ENCODE results near the gene POMT1. TPM values are rescaled to one million over a fixed set of nuclear protein-coding genes. Genes with fewer than 3 reads are reported as not detected.

POMT1 gene
- total RNA-seq, 2 experiments from 2014 or later = 4.7 to 27.1 TPM

DNA sequence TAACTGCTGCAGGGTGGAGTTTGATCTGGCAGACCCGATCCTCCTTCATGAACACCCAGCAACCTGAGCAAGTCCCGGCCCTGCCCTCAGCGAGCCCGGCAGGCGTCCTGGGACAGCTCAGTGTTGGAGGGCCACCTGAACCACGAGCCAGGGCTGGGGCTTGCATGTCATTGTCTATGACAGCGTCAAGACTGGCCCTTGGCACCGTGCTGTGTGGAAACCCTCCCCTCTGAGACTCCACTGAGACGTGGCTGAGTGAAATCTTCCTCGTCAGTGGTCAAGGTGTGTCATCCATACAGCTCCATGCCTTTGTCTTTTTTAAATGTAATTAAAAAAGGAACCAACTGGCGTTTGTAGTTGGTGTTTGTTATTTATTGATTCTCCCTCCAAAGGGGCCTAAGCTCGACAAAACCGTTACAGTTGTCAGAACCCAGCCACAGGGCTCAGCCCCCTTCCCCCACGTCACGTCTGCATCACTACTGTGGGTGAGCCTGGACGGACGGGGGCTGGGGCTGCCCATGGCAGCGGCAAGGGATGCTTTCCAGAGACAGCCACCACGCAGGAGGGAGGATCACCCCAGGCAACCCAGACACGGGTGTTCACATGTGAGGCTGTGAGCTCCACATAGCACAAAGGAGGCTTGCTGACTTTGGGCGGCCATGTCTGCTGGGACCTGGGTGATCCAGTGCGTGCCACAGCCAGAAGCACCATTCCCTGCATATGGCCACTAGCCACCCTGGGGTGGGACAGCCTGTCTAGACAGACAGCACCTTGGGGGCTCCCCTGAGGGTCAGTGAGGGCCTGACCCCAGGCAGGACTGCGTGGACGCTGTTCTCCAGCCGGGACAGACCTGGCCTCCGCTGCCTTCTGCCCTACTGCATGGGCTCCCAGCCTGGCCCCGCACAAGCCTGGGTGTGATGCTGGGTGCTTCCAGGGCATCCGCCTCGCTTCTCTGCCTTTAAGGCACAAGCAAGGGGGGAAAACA lies 21.0 kb downstream of the POMT1 start:
- Histone ChIP-seq H3K36me3 (ENCODE audit: insufficient read depth, low read length) (peaks cover 91% of the 10 kb centered on the region), H4K20me1 (ENCODE audit: insufficient read depth, low read length) (no peaks in the 10 kb centered on the region), H3K9me2 (ENCODE audit: insufficient read depth, low read length) (no peaks in the 10 kb centered on the region), H3K27ac (ENCODE audit: low read depth, low read length, poor library complexity, severe bottlenecking) (no peak overlapping the region), H3K4me1 (ENCODE audit: insufficient read depth, low read length, poor library complexity, severe bottlenecking) (no peaks in the 10 kb centered on the region), H3K79me2 (ENCODE audit: insufficient read depth, low read depth, low read length) (no peaks in the 10 kb centered on the region), H3K9me3 (ENCODE audit: low read length) (no peaks in the 10 kb centered on the region), H3K4me3 (ENCODE audit: low read depth, low read length, poor library complexity, severe bottlenecking) (no peak overlapping the region), H2AFZ (ENCODE audit: low read length) (no peak overlapping the region), H3K4me2 (ENCODE audit: low read length) (no peak overlapping the region)
- POLR2A ChIA-PET = no interaction called here
- CTCF ChIA-PET (ENCODE audit: unreplicated experiment) = no interaction called here
- intact Hi-C loops (cut with micrococcal nuclease; ENCODE audit: unreplicated experiment) = no loop called here
- no TSS peak for BruUV-seq (replicated peaks)
- TF ChIP-seq, protein P1, sequence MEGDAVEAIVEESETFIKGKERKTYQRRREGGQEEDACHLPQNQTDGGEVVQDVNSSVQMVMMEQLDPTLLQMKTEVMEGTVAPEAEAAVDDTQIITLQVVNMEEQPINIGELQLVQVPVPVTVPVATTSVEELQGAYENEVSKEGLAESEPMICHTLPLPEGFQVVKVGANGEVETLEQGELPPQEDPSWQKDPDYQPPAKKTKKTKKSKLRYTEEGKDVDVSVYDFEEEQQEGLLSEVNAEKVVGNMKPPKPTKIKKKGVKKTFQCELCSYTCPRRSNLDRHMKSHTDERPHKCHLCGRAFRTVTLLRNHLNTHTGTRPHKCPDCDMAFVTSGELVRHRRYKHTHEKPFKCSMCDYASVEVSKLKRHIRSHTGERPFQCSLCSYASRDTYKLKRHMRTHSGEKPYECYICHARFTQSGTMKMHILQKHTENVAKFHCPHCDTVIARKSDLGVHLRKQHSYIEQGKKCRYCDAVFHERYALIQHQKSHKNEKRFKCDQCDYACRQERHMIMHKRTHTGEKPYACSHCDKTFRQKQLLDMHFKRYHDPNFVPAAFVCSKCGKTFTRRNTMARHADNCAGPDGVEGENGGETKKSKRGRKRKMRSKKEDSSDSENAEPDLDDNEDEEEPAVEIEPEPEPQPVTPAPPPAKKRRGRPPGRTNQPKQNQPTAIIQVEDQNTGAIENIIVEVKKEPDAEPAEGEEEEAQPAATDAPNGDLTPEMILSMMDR (conservative IDR thresholded peaks at IDR 0.05; ENCODE audit: low read length) = no peak
- TF ChIP-seq EZH2phosphoT487 (IDR thresholded peaks at IDR 0.05; ENCODE audit: borderline replicate concordance, low read depth, low read length) = no peak
- no peak for DNase-seq (ENCODE audit: low spot score)

DNA sequence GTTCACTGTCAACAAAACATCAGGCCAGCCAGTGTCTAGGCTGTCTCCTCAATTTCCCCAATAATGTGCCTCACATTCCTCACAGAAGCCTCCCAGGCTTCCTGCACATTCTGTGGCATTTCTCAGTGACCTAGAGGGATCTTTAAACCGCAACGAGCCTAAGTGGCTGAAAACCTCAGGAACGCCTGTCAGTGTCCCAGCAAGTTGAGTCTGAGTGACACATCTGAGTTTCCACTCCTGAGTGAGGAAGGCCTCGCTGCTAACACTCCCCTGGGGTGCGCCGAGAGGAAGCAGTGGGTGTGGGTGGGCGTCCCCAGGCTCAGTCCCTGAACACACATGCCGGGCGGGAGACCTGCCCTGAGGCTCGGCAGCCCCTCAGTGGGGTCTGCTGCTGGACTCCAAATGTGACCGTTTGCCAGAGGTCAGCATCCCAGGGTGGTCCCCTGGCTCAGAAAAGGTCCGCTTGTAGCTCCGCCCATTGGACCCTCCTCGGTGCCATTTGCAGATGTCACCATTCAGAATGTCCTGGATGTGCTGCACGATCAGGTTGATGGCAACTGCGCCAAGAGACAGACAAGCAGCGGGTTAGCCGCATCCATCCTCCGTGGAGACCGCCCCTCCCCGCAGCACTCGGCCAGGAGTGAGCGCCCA lies 22.1 kb downstream of the POMT1 start:
- intact Hi-C loops (cut with micrococcal nuclease; ENCODE audit: unreplicated experiment) = no loop called here
- Histone ChIP-seq H3K9me3 (ENCODE audit: low read length) (no peaks in the 10 kb centered on the region), H4K20me1 (ENCODE audit: insufficient read depth, low read length) (no peaks in the 10 kb centered on the region), H3K4me2 (ENCODE audit: low read length) (no peak overlapping the region), H3K4me1 (ENCODE audit: insufficient read depth, low read length, poor library complexity, severe bottlenecking) (no peaks in the 10 kb centered on the region), H3K9me2 (ENCODE audit: insufficient read depth, low read length) (no peaks in the 10 kb centered on the region), H3K36me3 (ENCODE audit: insufficient read depth, low read length) (peaks cover 89% of the 10 kb centered on the region), H3K79me2 (ENCODE audit: insufficient read depth, low read depth, low read length) (no peaks in the 10 kb centered on the region), H2AFZ (ENCODE audit: low read length) (no peak overlapping the region), H3K27ac (ENCODE audit: low read depth, low read length, poor library complexity, severe bottlenecking) (no peak overlapping the region), H3K4me3 (ENCODE audit: low read depth, low read length, poor library complexity, severe bottlenecking) (no peak overlapping the region)
- CTCF ChIA-PET (ENCODE audit: unreplicated experiment) = no interaction called here
- no TSS peak for BruUV-seq (replicated peaks)
- DNase-seq (ENCODE audit: low spot score) = no peak
- POLR2A ChIA-PET = no interaction called here
- no peak for TF ChIP-seq EZH2phosphoT487 (IDR thresholded peaks at IDR 0.05; ENCODE audit: borderline replicate concordance, low read depth, low read length)
- TF ChIP-seq, protein P1 (conservative IDR thresholded peaks at IDR 0.05; ENCODE audit: low read length) = no peak
